SK-N-SH treated with all-trans-retinoic acid at 6 μM for 48 hours (cell line): ENCODE results near the gene RIPOR2.
A peak's percentile ranks its signal among the peaks of the same experiment; 100 is the strongest.

ENCODE experiments used
- ATAC-seq: fragments of 200-7000 bp; cut with Tn5 transposase; 3 replicates; pipeline ENCODE4 v1.9.1; 2020; ENCODE audit warnings: mild to moderate bottlenecking, moderate library complexity
- ARNTL ChIP-seq: fragments of 450-650 bp; formaldehyde crosslinking; IDR thresholded peaks from 2 replicates; pipeline ENCODE4 v1.5.0; 2020; ENCODE audit warnings: low read depth, mild to moderate bottlenecking, moderate library complexity, borderline replicate concordance
- BACH2 ChIP-seq: fragments of 250-450 bp; sonication (Bioruptor Pico); IDR thresholded peaks from 2 replicates; pipeline ENCODE4 v1.9.0; 2021; ENCODE audit warnings: mild to moderate bottlenecking, borderline replicate concordance
- CSDC2 ChIP-seq: fragments of 250-450 bp; sonication (Bioruptor Pico); IDR thresholded peaks from 2 replicates; pipeline ENCODE4 v1.5.0; 2020; ENCODE audit warnings: mild to moderate bottlenecking, moderate library complexity
- ESRRG ChIP-seq: fragments of 250-450 bp; sonication (Bioruptor Pico); IDR thresholded peaks from 2 replicates; pipeline ENCODE4 v1.6.1; 2021; ENCODE audit warnings: mild to moderate bottlenecking
- GLIS3 ChIP-seq: fragments of 250-450 bp; sonication (Bioruptor Pico); IDR thresholded peaks from 2 replicates; pipeline ENCODE4 v1.5.0; 2020; ENCODE audit warnings: mild to moderate bottlenecking, moderate library complexity
- ISL1 ChIP-seq: fragments of 250-450 bp; sonication (Bioruptor Pico); IDR thresholded peaks from 2 replicates; pipeline ENCODE4 v2.1.2; 2022; ENCODE audit warnings: mild to moderate bottlenecking, moderate library complexity
- OSR1 ChIP-seq: fragments of 250-450 bp; sonication (Bioruptor Pico); IDR thresholded peaks from 2 replicates; pipeline ENCODE4 v1.8.0; 2022; ENCODE audit warnings: moderate library complexity, mild to moderate bottlenecking, inconsistent platforms
- PATZ1 ChIP-seq: fragments of 250-450 bp; sonication (Bioruptor Pico); IDR thresholded peaks from 2 replicates; pipeline ENCODE4 v1.8.0; 2020; ENCODE audit warnings: mild to moderate bottlenecking, moderate library complexity, borderline replicate concordance
- POU6F1 ChIP-seq: fragments of 250-450 bp; sonication (Bioruptor Pico); IDR thresholded peaks from 2 replicates; pipeline ENCODE4 v1.8.0; 2021; ENCODE audit warnings: low read depth, mild to moderate bottlenecking, moderate library complexity, borderline replicate concordance
- PPARA ChIP-seq: fragments of 250-450 bp; sonication (Bioruptor Pico); IDR thresholded peaks from 2 replicates; pipeline ENCODE4 v1.5.0; 2020; ENCODE audit warnings: mild to moderate bottlenecking, borderline replicate concordance
- RARB ChIP-seq: fragments of 250-450 bp; sonication (Bioruptor Pico); IDR thresholded peaks from 2 replicates; pipeline ENCODE4 v1.8.0; 2021; ENCODE audit warnings: mild to moderate bottlenecking, moderate library complexity
- SNAI2 ChIP-seq: fragments of 250-450 bp; sonication (Bioruptor Pico); IDR thresholded peaks from 2 replicates; pipeline ENCODE4 v1.5.0; 2020; ENCODE audit warnings: mild to moderate bottlenecking, moderate library complexity
- TCF4 ChIP-seq: fragments of 250-450 bp; sonication (Bioruptor Pico); IDR thresholded peaks from 2 replicates; pipeline ENCODE4 v1.8.0; 2021; ENCODE audit warnings: mild to moderate bottlenecking, moderate library complexity, borderline replicate concordance
- TOX ChIP-seq: fragments of 250-450 bp; sonication (Bioruptor Pico); IDR thresholded peaks from 2 replicates; pipeline ENCODE4 v1.8.0; 2021; ENCODE audit warnings: mild to moderate bottlenecking, moderate library complexity, borderline replicate concordance
- TSHZ2 ChIP-seq: fragments of 250-450 bp; sonication (Bioruptor Pico); IDR thresholded peaks from 2 replicates; pipeline ENCODE4 v1.5.0; 2020; ENCODE audit warnings: mild to moderate bottlenecking, moderate library complexity
- ZC3H10 ChIP-seq: fragments of 250-450 bp; sonication (Bioruptor Pico); IDR thresholded peaks from 2 replicates; pipeline ENCODE4 v1.5.1; 2021; ENCODE audit warnings: mild to moderate bottlenecking, moderate library complexity
- ZFP3 ChIP-seq: fragments of 250-450 bp; sonication (Bioruptor Pico); IDR thresholded peaks from 2 replicates; pipeline ENCODE4 v1.5.0; 2020; ENCODE audit warnings: mild to moderate bottlenecking, moderate library complexity
- ZFP30 ChIP-seq: fragments of 450-650 bp; formaldehyde crosslinking; IDR thresholded peaks from 2 replicates; pipeline ENCODE4 v1.5.0; 2022; ENCODE audit warnings: mild to moderate bottlenecking, moderate library complexity
- ZNF565 ChIP-seq: fragments of 450-650 bp; formaldehyde crosslinking; conservative IDR thresholded peaks from 2 replicates; pipeline ENCODE4 v1.5.0; 2020; ENCODE audit warnings: low read depth, mild to moderate bottlenecking, moderate library complexity
- ZNF70 ChIP-seq: fragments of 450-650 bp; formaldehyde crosslinking; IDR thresholded peaks from 2 replicates; pipeline ENCODE4 v1.5.0; 2020; ENCODE audit warnings: mild to moderate bottlenecking, moderate library complexity
- ZNF8 ChIP-seq: fragments of 450-650 bp; formaldehyde crosslinking; IDR thresholded peaks from 2 replicates; pipeline ENCODE4 v1.5.0; 2020; ENCODE audit warnings: mild to moderate bottlenecking, moderate library complexity
- TF ChIP-seq, protein P1 (sequence below): fragments of 250-450 bp; sonication (Bioruptor Pico); IDR thresholded peaks from 2 replicates; pipeline ENCODE4 v1.5.1; 2020; ENCODE audit warnings: low read depth, mild to moderate bottlenecking, moderate library complexity
- TF ChIP-seq, protein P2 (sequence below): fragments of 250-450 bp; sonication (Bioruptor Pico); IDR thresholded peaks from 2 replicates; pipeline ENCODE4 v1.5.1; 2021; ENCODE audit warnings: mild to moderate bottlenecking, moderate library complexity

The RIPOR2 gene

GRCh38 chr6:24777227-24777626, 158.5 kb downstream of the RIPOR2 start:
- TF ChIP-seq PPARA (CRISPR knock-in tag) (no peak), TCF4 (CRISPR knock-in tag) (no peak), BACH2 (no peak), ZNF8 (CRISPR knock-in tag) (no peak), POU6F1 (CRISPR knock-in tag) (no peak), OSR1 (CRISPR knock-in tag) (no peak), CSDC2 (CRISPR knock-in tag) (no peak), ZNF565 (CRISPR knock-in tag) (no peak), ZFP30 (CRISPR knock-in tag) (no peak), TSHZ2 (CRISPR knock-in tag) (no peak), ZNF70 (CRISPR knock-in tag) (no peak), ARNTL (no peak), ZC3H10 (CRISPR knock-in tag) (no peak), GLIS3 (CRISPR knock-in tag) (no peak), ISL1 (no peak), ZFP3 (CRISPR knock-in tag) (no peak)
- TF ChIP-seq, protein P1, sequence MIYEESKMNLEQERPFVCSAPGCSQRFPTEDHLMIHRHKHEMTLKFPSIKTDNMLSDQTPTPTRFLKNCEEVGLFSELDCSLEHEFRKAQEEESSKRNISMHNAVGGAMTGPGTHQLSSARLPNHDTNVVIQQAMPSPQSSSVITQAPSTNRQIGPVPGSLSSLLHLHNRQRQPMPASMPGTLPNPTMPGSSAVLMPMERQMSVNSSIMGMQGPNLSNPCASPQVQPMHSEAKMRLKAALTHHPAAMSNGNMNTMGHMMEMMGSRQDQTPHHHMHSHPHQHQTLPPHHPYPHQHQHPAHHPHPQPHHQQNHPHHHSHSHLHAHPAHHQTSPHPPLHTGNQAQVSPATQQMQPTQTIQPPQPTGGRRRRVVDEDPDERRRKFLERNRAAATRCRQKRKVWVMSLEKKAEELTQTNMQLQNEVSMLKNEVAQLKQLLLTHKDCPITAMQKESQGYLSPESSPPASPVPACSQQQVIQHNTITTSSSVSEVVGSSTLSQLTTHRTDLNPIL (CRISPR knock-in tag), result no peak
- ATAC-seq, result no peak

GRCh38 chr6:24775520-24776058, 160.2 kb downstream of the RIPOR2 start:
- ATAC-seq, result peak; percentile 50
- TF ChIP-seq CSDC2 (CRISPR knock-in tag), result no peak
- TF ChIP-seq RARB (CRISPR knock-in tag), result no peak

DNA sequence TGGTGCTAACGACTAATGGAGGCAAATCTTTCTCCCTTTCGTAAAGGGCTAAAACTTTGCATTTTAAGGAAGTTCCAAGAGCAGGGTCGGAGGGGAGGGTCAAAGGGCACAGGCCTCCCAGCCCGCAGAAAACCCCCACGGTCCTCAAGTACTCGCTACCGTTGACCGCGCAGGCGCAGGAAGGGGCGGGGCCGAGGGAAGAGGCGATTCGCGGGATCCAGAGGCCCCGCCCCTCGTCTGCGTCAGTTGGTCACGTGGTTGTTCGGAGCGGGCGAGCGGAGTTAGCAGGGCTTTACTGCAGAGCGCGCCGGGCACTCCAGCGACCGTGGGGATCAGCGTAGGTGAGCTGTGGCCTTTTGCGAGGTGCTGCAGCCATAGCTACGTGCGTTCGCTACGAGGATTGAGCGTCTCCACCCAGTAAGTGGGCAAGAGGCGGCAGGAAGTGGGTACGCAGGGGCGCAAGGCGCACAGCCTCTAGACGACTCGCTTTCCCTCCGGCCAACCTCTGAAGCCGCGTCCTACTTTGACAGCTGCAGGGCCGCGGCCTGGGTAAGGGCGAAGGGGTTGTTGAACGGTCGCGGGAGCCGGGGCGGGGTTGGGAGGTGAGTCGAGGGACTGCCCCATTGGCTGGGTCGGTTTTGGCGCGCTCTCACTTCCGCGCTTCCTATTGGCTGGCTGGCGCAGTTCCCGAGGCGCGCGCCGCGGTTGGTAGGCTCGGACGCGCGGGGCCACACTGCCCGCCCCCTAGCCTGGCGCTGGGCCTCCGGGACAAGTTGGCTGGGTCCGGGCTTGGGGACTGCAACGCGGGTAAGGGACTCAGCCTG, 160.9 kb downstream of the RIPOR2 start, which contains the start of gene GMNN:
Gene GMNN (plus strand): TSS at position 242 of the 824 bp plus-strand sequence. CDS start 2,310 bp downstream, outside the sequence.
- peak; percentile 98 for ATAC-seq
- no peak for TF ChIP-seq PPARA (CRISPR knock-in tag)
- TF ChIP-seq, protein P1 (CRISPR knock-in tag), result no peak
- no peak for TF ChIP-seq ARNTL
- TF ChIP-seq ESRRG (CRISPR knock-in tag), result no peak
- TF ChIP-seq ZNF8 (CRISPR knock-in tag), result no peak
- TF ChIP-seq CSDC2 (CRISPR knock-in tag), result no peak
- no peak for TF ChIP-seq SNAI2
- no peak for TF ChIP-seq PATZ1 (CRISPR knock-in tag)
- no peak for TF ChIP-seq TOX (CRISPR knock-in tag)
- no peak for TF ChIP-seq TCF4 (CRISPR knock-in tag)
- TF ChIP-seq OSR1 (CRISPR knock-in tag), result no peak
- TF ChIP-seq ZNF565 (CRISPR knock-in tag), result no peak
- no peak for TF ChIP-seq ZNF70 (CRISPR knock-in tag)
- no peak for TF ChIP-seq TSHZ2 (CRISPR knock-in tag)
- TF ChIP-seq ZFP30 (CRISPR knock-in tag), result no peak
- TF ChIP-seq ISL1, result no peak
- TF ChIP-seq, protein P2, sequence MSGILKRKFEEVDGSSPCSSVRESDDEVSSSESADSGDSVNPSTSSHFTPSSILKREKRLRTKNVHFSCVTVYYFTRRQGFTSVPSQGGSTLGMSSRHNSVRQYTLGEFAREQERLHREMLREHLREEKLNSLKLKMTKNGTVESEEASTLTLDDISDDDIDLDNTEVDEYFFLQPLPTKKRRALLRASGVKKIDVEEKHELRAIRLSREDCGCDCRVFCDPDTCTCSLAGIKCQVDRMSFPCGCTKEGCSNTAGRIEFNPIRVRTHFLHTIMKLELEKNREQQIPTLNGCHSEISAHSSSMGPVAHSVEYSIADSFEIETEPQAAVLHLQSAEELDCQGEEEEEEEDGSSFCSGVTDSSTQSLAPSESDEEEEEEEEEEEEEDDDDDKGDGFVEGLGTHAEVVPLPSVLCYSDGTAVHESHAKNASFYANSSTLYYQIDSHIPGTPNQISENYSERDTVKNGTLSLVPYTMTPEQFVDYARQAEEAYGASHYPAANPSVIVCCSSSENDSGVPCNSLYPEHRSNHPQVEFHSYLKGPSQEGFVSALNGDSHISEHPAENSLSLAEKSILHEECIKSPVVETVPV (CRISPR knock-in tag), result no peak
- TF ChIP-seq BACH2, result no peak
